H9 (cell line): ENCODE results near the gene CCDC93. TPM values are rescaled to one million over a fixed set of nuclear protein-coding genes. Genes with fewer than 3 reads are reported as not detected.

Source experiments
- DNase-seq: peaks from one replicate; pipeline ENCODE4 v3.0.0-alpha.2; 2017
- H2AFZ ChIP-seq: one replicate; pipeline ENCODE4 v1.6.1; 2013; ENCODE audit warnings: mild to moderate bottlenecking, low read length, control low read depth, moderate library complexity
- H2AK5ac ChIP-seq: 2 replicates; pipeline ENCODE4 v1.6.1; 2013; ENCODE audit warnings: low read length, control low read depth, mixed read lengths; ENCODE audit not compliant: insufficient read length
- H2BK120ac ChIP-seq: one replicate; pipeline ENCODE4 v1.6.1; 2013; ENCODE audit warnings: low read depth, mild to moderate bottlenecking, low read length, control low read depth, inconsistent platforms; ENCODE audit not compliant: poor library complexity, severe bottlenecking
- H2BK12ac ChIP-seq: 2 replicates; pipeline ENCODE4 v1.6.1; 2013; ENCODE audit warnings: low read length, control low read depth, mixed read lengths, low read depth; ENCODE audit not compliant: insufficient read length
- H2BK15ac ChIP-seq: 2 replicates; pipeline ENCODE4 v1.6.1; 2013; ENCODE audit warnings: low read depth, low read length, control low read depth
- H2BK20ac ChIP-seq: one replicate; pipeline ENCODE4 v1.6.1; 2013; ENCODE audit warnings: low read depth, mild to moderate bottlenecking, low read length, control low read depth, inconsistent platforms; ENCODE audit not compliant: poor library complexity, severe bottlenecking
- H2BK5ac ChIP-seq: 2 replicates; pipeline ENCODE4 v1.6.1; 2013; ENCODE audit warnings: low read length, control low read depth, mixed read lengths; ENCODE audit not compliant: insufficient read length
- H3K14ac ChIP-seq: 2 replicates; pipeline ENCODE4 v1.6.1; 2013; ENCODE audit warnings: low read length, control low read depth; ENCODE audit not compliant: insufficient read depth
- H3K18ac ChIP-seq: 2 replicates; pipeline ENCODE4 v1.6.1; 2013; ENCODE audit warnings: low read depth, mild to moderate bottlenecking, mixed read lengths, low read length, control low read depth; ENCODE audit not compliant: insufficient read length
- H3K23ac ChIP-seq: 2 replicates; pipeline ENCODE4 v1.6.1; 2013; ENCODE audit warnings: low read length, control low read depth, mixed read lengths, low read depth; ENCODE audit not compliant: insufficient read length
- H3K23me2 ChIP-seq: 2 replicates; pipeline ENCODE4 v1.6.1; 2013; ENCODE audit warnings: low read depth, mild to moderate bottlenecking, mixed read lengths, low read length, control low read depth; ENCODE audit not compliant: insufficient read length, poor library complexity, severe bottlenecking
- H3K27ac ChIP-seq: 2 replicates; pipeline ENCODE4 v1.5.1; 2013; ENCODE audit warnings: low read length, control low read depth, mixed read lengths, low read depth; ENCODE audit not compliant: insufficient read length
- H3K27me3 ChIP-seq: 2 replicates; pipeline ENCODE4 v1.6.1; 2013; ENCODE audit warnings: low read length, control low read depth, inconsistent platforms; ENCODE audit not compliant: insufficient read depth
- H3K4ac ChIP-seq: 2 replicates; pipeline ENCODE4 v1.6.1; 2013; ENCODE audit warnings: low read depth, mild to moderate bottlenecking, control low read depth, inconsistent platforms, low read length, moderate library complexity
- H3K4me1 ChIP-seq: 2 replicates; pipeline ENCODE4 v1.6.1; 2013; ENCODE audit warnings: low read length, control low read depth, inconsistent platforms; ENCODE audit not compliant: insufficient read depth
- H3K4me2 ChIP-seq: 2 replicates; pipeline ENCODE4 v1.6.1; 2013; ENCODE audit warnings: low read length, control low read depth, mixed read lengths; ENCODE audit not compliant: insufficient read length, insufficient read depth
- H3K56ac ChIP-seq: 2 replicates; pipeline ENCODE4 v1.6.1; 2013; ENCODE audit warnings: low read depth, mild to moderate bottlenecking, mixed read lengths, low read length, control low read depth; ENCODE audit not compliant: insufficient read length
- H3K79me1 ChIP-seq: 2 replicates; pipeline ENCODE4 v1.6.1; 2013; ENCODE audit warnings: low read depth, mild to moderate bottlenecking, moderate library complexity, low read length, control low read depth, inconsistent platforms; ENCODE audit not compliant: insufficient read depth, poor library complexity, severe bottlenecking
- H3K79me2 ChIP-seq: 2 replicates; pipeline ENCODE4 v1.6.1; 2013; ENCODE audit warnings: low read length, control low read depth, inconsistent platforms; ENCODE audit not compliant: insufficient read depth
- H3K9ac ChIP-seq: 2 replicates; pipeline ENCODE4 v1.6.1; 2013; ENCODE audit warnings: low read length, control low read depth, mixed read lengths; ENCODE audit not compliant: insufficient read length; ENCODE audit errors: extremely low read depth
- H3K9me3 ChIP-seq: one replicate; pipeline ENCODE4 v1.6.1; 2013; ENCODE audit warnings: low read depth, low read length, inconsistent platforms; ENCODE audit not compliant: control insufficient read depth
- H3T11ph ChIP-seq: one replicate; pipeline ENCODE4 v1.6.1; 2013; ENCODE audit warnings: mild to moderate bottlenecking, low read length, control low read depth, inconsistent platforms
- H4K20me1 ChIP-seq: one replicate; pipeline ENCODE4 v1.6.1; 2013; ENCODE audit not compliant: control insufficient read depth, insufficient read length, insufficient read depth
- H4K5ac ChIP-seq: 2 replicates; pipeline ENCODE4 v1.6.1; 2013; ENCODE audit warnings: low read depth, mild to moderate bottlenecking, mixed read lengths, low read length, control low read depth; ENCODE audit not compliant: insufficient read length
- H4K8ac ChIP-seq: replicated peaks from 2 replicates; pipeline ENCODE4 v1.6.1; 2013; ENCODE audit warnings: low read length, control low read depth, mixed read lengths, low read depth; ENCODE audit not compliant: insufficient read length
- H4K91ac ChIP-seq: 2 replicates; pipeline ENCODE4 v1.6.1; 2013; ENCODE audit warnings: low read depth, mild to moderate bottlenecking, moderate library complexity, mixed read lengths, low read length, control low read depth; ENCODE audit not compliant: insufficient read length
- H3K27ac Mint-ChIP-seq, 3 experiments: 2 replicates in 2 of 3; 3 replicates in 1 of 3; pipeline ENCODE4 v1.8.0; 2020 to 2021; ENCODE audit warnings: mixed read lengths in 3 of 3, mild to moderate bottlenecking in 1 of 3, moderate library complexity in 1 of 3
- H3K27me3 Mint-ChIP-seq: 2 replicates; pipeline ENCODE4 v1.8.0; 2021; ENCODE audit warnings: low read depth, mild to moderate bottlenecking, moderate library complexity, mixed read lengths
- H3K36me3 Mint-ChIP-seq, 3 experiments: 2 replicates in 2 of 3; 3 replicates in 1 of 3; pipeline ENCODE4 v1.8.0; 2020 to 2021; ENCODE audit warnings: low read depth in 3 of 3, mixed read lengths in 3 of 3; ENCODE audit not compliant: insufficient read depth in 1 of 3
- H3K4me1 Mint-ChIP-seq, 2 experiments: 2 replicates each; pipeline ENCODE4 v1.8.0; 2020; ENCODE audit warnings: mixed read lengths in 2 of 2
- H3K4me3 Mint-ChIP-seq, 2 experiments: 2 replicates in 1 of 2; 3 replicates in 1 of 2; pipeline ENCODE4 v1.8.0; 2020 to 2021; ENCODE audit warnings: mild to moderate bottlenecking in 2 of 2, mixed read lengths in 2 of 2, moderate library complexity in 1 of 2
- H3K9me3 Mint-ChIP-seq, 2 experiments: 2 replicates in 1 of 2; 3 replicates in 1 of 2; pipeline ENCODE4 v1.8.0; 2020; ENCODE audit warnings: mild to moderate bottlenecking in 2 of 2, mixed read lengths in 2 of 2, moderate library complexity in 1 of 2
- CTCF ChIP-seq: fragments of 200-600 bp; sonication (generic); conservative IDR thresholded peaks from 3 replicates; pipeline ENCODE4 v1.8.0; 2021; ENCODE audit warnings: antibody characterized with exemption, mild to moderate bottlenecking
- WGBS: extraction: QIAGEN DNeasy Blood & Tissue Kit; methylation state at CpG from one replicate; pipeline ENCODE4 v1.1.7; 2013; ENCODE audit warnings: missing lambda C conversion rate, low lambda C conversion rate, mixed read lengths; ENCODE audit not compliant: insufficient read length; ENCODE audit errors: extremely low coverage; 5-methylcytosine and 5-hydroxymethylcytosine counted together
- total RNA-seq: library from RNA; stranded (reverse); gene quantifications from 2 replicates; pipeline ENCODE4 v1.2.1, GENCODE V29; 2021

Gene CCDC93
- total RNA-seq, 1 experiment from 2014 or later: 16.4 TPM

GRCh38 chr2:117885308-117885707 lies 128.6 kb downstream of the CCDC93 start:
- Histone ChIP-seq H3K18ac (no peak overlapping the region), H3K9me3 (no peaks in the 10 kb centered on the region), H3K4me2 (no peak overlapping the region), H3K9ac (no peak overlapping the region), H2AK5ac (no peak overlapping the region), H4K8ac (no peak overlapping the region), H2BK20ac (no peak overlapping the region), H2AFZ (no peak overlapping the region), H3K23me2 (no peaks in the 10 kb centered on the region), H3K79me2 (no peaks in the 10 kb centered on the region), H2BK120ac (no peak overlapping the region), H3K27me3 (no peaks in the 10 kb centered on the region), H4K20me1 (no peaks in the 10 kb centered on the region), H2BK5ac (no peak overlapping the region), H2BK12ac (no peak overlapping the region), H3K56ac (no peak overlapping the region), H3K23ac (no peak overlapping the region), H3K79me1 (no peaks in the 10 kb centered on the region), H2BK15ac (no peak overlapping the region), H3K27ac (no peak overlapping the region), H3K4ac (no peak overlapping the region), H3K14ac (no peak overlapping the region), H4K91ac (no peak overlapping the region), H3K4me1 (no peaks in the 10 kb centered on the region), H4K5ac (no peak overlapping the region), H3T11ph (no peak overlapping the region)
- Mint-ChIP-seq H3K27me3 (peaks cover 9% of the 10 kb centered on the region), H3K9me3 (peaks cover 17 to 20% of the 10 kb centered on the region in 2 experiments), H3K4me3 (no peak overlapping the region), H3K27ac (no peak overlapping the region), H3K36me3 (peaks cover 5 to 6% (median 5%) of the 10 kb centered on the region in 3 experiments; a peak in 3 of 7 replicates), H3K4me1 (no peaks in the 10 kb centered on the region)
- no peak for TF ChIP-seq CTCF
- no CpG with 5 or more reads among the region's 2 CpGs for WGBS
- no peak for DNase-seq
